22Rv1 (cell line): ENCODE results near the gene SERTM1.

Source experiments
- ZFX ChIP-seq: fragments of 450-650 bp; IDR thresholded peaks from 2 replicates; pipeline ENCODE4 v1.6.1; 2017; ENCODE audit warnings: antibody characterized with exemption, borderline replicate concordance
- TF ChIP-seq, protein P1 (sequence below): fragments of 450-650 bp; IDR thresholded peaks from 2 replicates; pipeline ENCODE4 v1.5.1; 2017; ENCODE audit warnings: mild to moderate bottlenecking

DNA sequence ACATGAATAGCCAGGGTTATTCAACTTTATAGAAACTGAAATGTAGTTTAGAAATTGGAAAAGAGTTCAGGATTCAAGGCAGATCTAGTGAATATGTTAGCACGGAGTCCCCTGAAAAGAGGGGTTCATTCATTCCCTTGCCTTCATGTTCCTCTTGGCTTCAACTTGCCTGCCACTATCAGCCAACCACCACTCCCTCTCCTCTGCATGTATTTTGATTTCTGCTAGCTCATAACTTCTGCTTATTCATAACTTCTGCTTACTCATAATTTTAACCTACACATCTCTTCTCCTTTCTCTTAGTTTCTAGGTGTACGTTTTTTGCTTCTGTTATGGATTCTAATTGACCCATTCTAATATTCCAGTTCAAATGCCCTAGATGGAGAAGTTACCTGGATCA lies 5.5 kb upstream of the SERTM1 start:
- TF ChIP-seq, protein P1, sequence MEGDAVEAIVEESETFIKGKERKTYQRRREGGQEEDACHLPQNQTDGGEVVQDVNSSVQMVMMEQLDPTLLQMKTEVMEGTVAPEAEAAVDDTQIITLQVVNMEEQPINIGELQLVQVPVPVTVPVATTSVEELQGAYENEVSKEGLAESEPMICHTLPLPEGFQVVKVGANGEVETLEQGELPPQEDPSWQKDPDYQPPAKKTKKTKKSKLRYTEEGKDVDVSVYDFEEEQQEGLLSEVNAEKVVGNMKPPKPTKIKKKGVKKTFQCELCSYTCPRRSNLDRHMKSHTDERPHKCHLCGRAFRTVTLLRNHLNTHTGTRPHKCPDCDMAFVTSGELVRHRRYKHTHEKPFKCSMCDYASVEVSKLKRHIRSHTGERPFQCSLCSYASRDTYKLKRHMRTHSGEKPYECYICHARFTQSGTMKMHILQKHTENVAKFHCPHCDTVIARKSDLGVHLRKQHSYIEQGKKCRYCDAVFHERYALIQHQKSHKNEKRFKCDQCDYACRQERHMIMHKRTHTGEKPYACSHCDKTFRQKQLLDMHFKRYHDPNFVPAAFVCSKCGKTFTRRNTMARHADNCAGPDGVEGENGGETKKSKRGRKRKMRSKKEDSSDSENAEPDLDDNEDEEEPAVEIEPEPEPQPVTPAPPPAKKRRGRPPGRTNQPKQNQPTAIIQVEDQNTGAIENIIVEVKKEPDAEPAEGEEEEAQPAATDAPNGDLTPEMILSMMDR: no peak
- no peak for TF ChIP-seq ZFX
